HepG2 (cell line): ENCODE measurements around the gene OCLN. TPM values are rescaled to one million over a fixed set of nuclear protein-coding genes. Genes with fewer than 3 reads are reported as not detected.

Experiments used
- HDAC2 ChIP-seq: sonication (generic); formaldehyde crosslinking; IDR thresholded peaks from 2 replicates; pipeline ENCODE4 v1.4.0; 2020; ENCODE audit warnings: missing genetic modification reagents
- IRF2 ChIP-seq: IDR thresholded peaks from 2 replicates; pipeline ENCODE4 v1.6.1; 2018; ENCODE audit warnings: missing genetic modification reagents, missing compliant biosample characterization
- RARA ChIP-seq: IDR thresholded peaks from 2 replicates; pipeline ENCODE4 v1.6.1; 2016; ENCODE audit warnings: missing genetic modification reagents, missing compliant biosample characterization
- TAF1 ChIP-seq: sonication (generic); formaldehyde crosslinking; IDR thresholded peaks from 2 replicates; pipeline ENCODE4 v1.4.0; 2020; ENCODE audit warnings: missing genetic modification reagents
- ZMAT3 ChIP-seq: sonication (generic); formaldehyde crosslinking; conservative IDR thresholded peaks from 2 replicates; pipeline ENCODE4 v1.7.0; 2021; ENCODE audit warnings: missing genetic modification reagents
- ZNF124 ChIP-seq: sonication (generic); formaldehyde crosslinking; IDR thresholded peaks from 2 replicates; pipeline ENCODE4 v1.4.0; 2020; ENCODE audit warnings: missing genetic modification reagents
- ZNF17 ChIP-seq: sonication (generic); formaldehyde crosslinking; IDR thresholded peaks from 2 replicates; pipeline ENCODE4 v1.5.0; 2020; ENCODE audit warnings: mild to moderate bottlenecking, missing genetic modification reagents
- polyA plus RNA-seq, 8 experiments: library from polyadenylated mRNA; depleted of rRNA in 3 of 8; stranded (reverse) in 7 of 8; unstranded in 1 of 8; fragments of >200 nt; fragmentation: Illumina TruSeq in 4 of 8; extraction: Trizol in 4 of 8; gene quantifications; 2 replicates each; pipeline versions ENCODE4 v1.2.1 to v1.2.3, GENCODE V29; 2011 to 2016; ENCODE audit warnings: low read depth in 4 of 8, missing spikeins in 1 of 8, mixed read lengths in 1 of 8; ENCODE audit not compliant: insufficient read depth in 1 of 8
- total RNA-seq, 5 experiments: library from RNA; depleted of rRNA; stranded (reverse); fragments of >200 nt; fragmentation: Illumina TruSeq; extraction: Trizol; gene quantifications; 2 replicates each; pipeline ENCODE4 v1.2.3, GENCODE V29; 2016; ENCODE audit warnings: low read depth in 1 of 5
- TF ChIP-seq, protein P1 (sequence below): sonication (generic); formaldehyde crosslinking; conservative IDR thresholded peaks from 2 replicates; pipeline ENCODE4 v1.4.0; 2020; ENCODE audit warnings: mild to moderate bottlenecking, missing genetic modification reagents, moderate library complexity
- TF ChIP-seq, protein P2 (sequence below), 2 experiments: sonication (generic) in 1 of 2; formaldehyde crosslinking in 1 of 2; IDR thresholded peaks; 2 replicates each; pipeline versions ENCODE4 v1.4.0 to v1.6.1; 2018 to 2020; ENCODE audit warnings: missing genetic modification reagents in 2 of 2, borderline replicate concordance in 1 of 2, low read depth in 1 of 2, mild to moderate bottlenecking in 1 of 2, missing biosample characterization in 1 of 2
- TF ChIP-seq, protein P3 (sequence below): fragments of 450-650 bp; IDR thresholded peaks from 2 replicates; pipeline ENCODE4 v1.6.1; 2017
- TF ChIP-seq, protein P4 (sequence below): IDR thresholded peaks from 2 replicates; pipeline ENCODE4 v1.4.0; 2020; ENCODE audit warnings: mild to moderate bottlenecking, missing genetic modification reagents
- TF ChIP-seq, protein P5 (sequence below): IDR thresholded peaks from 2 replicates; pipeline ENCODE4 v1.6.1; 2016
- TF ChIP-seq, protein P6 (sequence below): sonication (generic); formaldehyde crosslinking; IDR thresholded peaks from 2 replicates; pipeline ENCODE4 v1.5.1; 2020; ENCODE audit warnings: missing genetic modification reagents, mild to moderate bottlenecking, borderline replicate concordance
- TF ChIP-seq, protein P7 (sequence below): IDR thresholded peaks from 2 replicates; pipeline ENCODE4 v1.6.1; 2016; ENCODE audit warnings: mild to moderate bottlenecking, missing biosample characterization, missing genetic modification reagents

The OCLN gene
- total and polyA plus RNA-seq, 2 of the 13 experiments (the other 11 are each of a cell fraction or from before 2014, with no cell fraction given) = 24.1 to 34.8 TPM

DNA sequence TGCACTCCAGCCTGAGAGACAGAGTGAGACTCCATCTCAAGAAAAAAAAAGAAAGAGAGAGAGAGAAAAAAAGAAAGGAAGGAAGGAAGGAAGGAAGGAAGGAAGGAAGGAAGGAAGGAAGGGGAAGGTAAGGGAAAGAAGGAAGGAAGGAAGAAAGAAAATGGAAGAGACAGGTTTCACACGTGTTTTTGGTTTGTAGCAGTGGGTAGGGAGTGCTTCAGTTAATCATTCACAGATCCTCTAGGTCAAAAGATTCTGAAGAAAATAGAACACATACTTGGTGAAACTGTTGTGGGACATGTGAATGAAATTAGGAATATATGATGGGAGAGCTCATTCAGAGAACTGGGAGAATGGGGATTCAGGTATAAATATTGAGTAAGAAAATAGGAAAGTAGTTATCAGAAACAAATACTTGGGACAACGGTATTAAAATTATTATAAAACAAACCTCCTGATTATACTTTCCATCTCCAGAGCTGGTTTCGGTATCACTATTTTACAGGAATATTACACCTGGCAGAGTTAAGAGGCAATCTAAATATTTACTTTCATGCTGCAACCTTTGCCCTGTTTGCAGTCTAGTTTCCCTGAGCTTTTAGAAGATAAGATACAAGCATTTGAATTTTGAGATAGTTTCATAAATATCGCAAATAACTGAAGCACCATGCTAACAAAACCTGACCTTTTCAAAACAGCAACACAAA, 40.5 kb upstream of the OCLN start (continued):
- TF ChIP-seq, protein P1, sequence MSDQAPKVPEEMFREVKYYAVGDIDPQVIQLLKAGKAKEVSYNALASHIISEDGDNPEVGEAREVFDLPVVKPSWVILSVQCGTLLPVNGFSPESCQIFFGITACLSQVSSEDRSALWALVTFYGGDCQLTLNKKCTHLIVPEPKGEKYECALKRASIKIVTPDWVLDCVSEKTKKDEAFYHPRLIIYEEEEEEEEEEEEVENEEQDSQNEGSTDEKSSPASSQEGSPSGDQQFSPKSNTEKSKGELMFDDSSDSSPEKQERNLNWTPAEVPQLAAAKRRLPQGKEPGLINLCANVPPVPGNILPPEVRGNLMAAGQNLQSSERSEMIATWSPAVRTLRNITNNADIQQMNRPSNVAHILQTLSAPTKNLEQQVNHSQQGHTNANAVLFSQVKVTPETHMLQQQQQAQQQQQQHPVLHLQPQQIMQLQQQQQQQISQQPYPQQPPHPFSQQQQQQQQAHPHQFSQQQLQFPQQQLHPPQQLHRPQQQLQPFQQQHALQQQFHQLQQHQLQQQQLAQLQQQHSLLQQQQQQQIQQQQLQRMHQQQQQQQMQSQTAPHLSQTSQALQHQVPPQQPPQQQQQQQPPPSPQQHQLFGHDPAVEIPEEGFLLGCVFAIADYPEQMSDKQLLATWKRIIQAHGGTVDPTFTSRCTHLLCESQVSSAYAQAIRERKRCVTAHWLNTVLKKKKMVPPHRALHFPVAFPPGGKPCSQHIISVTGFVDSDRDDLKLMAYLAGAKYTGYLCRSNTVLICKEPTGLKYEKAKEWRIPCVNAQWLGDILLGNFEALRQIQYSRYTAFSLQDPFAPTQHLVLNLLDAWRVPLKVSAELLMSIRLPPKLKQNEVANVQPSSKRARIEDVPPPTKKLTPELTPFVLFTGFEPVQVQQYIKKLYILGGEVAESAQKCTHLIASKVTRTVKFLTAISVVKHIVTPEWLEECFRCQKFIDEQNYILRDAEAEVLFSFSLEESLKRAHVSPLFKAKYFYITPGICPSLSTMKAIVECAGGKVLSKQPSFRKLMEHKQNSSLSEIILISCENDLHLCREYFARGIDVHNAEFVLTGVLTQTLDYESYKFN (CRISPR knock-in tag) = peak; percentile 96
- TF ChIP-seq, protein P2, sequence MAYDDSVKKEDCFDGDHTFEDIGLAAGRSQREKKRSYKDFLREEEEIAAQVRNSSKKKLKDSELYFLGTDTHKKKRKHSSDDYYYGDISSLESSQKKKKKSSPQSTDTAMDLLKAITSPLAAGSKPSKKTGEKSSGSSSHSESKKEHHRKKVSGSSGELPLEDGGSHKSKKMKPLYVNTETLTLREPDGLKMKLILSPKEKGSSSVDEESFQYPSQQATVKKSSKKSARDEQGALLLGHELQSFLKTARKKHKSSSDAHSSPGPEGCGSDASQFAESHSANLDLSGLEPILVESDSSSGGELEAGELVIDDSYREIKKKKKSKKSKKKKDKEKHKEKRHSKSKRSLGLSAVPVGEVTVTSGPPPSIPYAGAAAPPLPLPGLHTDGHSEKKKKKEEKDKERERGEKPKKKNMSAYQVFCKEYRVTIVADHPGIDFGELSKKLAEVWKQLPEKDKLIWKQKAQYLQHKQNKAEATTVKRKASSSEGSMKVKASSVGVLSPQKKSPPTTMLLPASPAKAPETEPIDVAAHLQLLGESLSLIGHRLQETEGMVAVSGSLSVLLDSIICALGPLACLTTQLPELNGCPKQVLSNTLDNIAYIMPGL (CRISPR knock-in tag; IDR thresholded peaks at IDR 0.05; ENCODE audit: borderline replicate concordance in 1 of 2, low read depth in 1 of 2) = no peak
- no peak for TF ChIP-seq ZNF17 (CRISPR knock-in tag)
- no peak for TF ChIP-seq ZMAT3 (CRISPR knock-in tag)
- TF ChIP-seq, protein P3, sequence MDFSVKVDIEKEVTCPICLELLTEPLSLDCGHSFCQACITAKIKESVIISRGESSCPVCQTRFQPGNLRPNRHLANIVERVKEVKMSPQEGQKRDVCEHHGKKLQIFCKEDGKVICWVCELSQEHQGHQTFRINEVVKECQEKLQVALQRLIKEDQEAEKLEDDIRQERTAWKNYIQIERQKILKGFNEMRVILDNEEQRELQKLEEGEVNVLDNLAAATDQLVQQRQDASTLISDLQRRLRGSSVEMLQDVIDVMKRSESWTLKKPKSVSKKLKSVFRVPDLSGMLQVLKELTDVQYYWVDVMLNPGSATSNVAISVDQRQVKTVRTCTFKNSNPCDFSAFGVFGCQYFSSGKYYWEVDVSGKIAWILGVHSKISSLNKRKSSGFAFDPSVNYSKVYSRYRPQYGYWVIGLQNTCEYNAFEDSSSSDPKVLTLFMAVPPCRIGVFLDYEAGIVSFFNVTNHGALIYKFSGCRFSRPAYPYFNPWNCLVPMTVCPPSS = no peak
- peak; percentile 70 for TF ChIP-seq RARA (CRISPR knock-in tag)
- TF ChIP-seq, protein P4, sequence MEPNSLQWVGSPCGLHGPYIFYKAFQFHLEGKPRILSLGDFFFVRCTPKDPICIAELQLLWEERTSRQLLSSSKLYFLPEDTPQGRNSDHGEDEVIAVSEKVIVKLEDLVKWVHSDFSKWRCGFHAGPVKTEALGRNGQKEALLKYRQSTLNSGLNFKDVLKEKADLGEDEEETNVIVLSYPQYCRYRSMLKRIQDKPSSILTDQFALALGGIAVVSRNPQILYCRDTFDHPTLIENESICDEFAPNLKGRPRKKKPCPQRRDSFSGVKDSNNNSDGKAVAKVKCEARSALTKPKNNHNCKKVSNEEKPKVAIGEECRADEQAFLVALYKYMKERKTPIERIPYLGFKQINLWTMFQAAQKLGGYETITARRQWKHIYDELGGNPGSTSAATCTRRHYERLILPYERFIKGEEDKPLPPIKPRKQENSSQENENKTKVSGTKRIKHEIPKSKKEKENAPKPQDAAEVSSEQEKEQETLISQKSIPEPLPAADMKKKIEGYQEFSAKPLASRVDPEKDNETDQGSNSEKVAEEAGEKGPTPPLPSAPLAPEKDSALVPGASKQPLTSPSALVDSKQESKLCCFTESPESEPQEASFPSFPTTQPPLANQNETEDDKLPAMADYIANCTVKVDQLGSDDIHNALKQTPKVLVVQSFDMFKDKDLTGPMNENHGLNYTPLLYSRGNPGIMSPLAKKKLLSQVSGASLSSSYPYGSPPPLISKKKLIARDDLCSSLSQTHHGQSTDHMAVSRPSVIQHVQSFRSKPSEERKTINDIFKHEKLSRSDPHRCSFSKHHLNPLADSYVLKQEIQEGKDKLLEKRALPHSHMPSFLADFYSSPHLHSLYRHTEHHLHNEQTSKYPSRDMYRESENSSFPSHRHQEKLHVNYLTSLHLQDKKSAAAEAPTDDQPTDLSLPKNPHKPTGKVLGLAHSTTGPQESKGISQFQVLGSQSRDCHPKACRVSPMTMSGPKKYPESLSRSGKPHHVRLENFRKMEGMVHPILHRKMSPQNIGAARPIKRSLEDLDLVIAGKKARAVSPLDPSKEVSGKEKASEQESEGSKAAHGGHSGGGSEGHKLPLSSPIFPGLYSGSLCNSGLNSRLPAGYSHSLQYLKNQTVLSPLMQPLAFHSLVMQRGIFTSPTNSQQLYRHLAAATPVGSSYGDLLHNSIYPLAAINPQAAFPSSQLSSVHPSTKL (CRISPR knock-in tag) = peak; percentile 82
- TF ChIP-seq HDAC2 (CRISPR knock-in tag) = peak; percentile 82
- TF ChIP-seq, protein P5, sequence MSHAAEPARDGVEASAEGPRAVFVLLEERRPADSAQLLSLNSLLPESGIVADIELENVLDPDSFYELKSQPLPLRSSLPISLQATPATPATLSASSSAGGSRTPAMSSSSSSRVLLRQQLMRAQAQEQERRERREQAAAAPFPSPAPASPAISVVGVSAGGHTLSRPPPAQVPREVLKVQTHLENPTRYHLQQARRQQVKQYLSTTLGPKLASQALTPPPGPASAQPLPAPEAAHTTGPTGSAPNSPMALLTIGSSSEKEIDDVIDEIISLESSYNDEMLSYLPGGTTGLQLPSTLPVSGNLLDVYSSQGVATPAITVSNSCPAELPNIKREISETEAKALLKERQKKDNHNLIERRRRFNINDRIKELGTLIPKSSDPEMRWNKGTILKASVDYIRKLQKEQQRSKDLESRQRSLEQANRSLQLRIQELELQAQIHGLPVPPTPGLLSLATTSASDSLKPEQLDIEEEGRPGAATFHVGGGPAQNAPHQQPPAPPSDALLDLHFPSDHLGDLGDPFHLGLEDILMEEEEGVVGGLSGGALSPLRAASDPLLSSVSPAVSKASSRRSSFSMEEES (CRISPR knock-in tag) = peak; percentile 46; the same call in 1 of the 2 replicates
- TF ChIP-seq, protein P6, sequence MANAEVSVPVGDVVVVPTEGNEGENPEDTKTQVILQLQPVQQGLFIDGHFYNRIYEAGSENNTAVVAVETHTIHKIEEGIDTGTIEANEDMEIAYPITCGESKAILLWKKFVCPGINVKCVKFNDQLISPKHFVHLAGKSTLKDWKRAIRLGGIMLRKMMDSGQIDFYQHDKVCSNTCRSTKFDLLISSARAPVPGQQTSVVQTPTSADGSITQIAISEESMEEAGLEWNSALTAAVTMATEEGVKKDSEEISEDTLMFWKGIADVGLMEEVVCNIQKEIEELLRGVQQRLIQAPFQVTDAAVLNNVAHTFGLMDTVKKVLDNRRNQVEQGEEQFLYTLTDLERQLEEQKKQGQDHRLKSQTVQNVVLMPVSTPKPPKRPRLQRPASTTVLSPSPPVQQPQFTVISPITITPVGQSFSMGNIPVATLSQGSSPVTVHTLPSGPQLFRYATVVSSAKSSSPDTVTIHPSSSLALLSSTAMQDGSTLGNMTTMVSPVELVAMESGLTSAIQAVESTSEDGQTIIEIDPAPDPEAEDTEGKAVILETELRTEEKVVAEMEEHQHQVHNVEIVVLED (CRISPR knock-in tag) = no peak
- no peak for TF ChIP-seq IRF2
- no peak for TF ChIP-seq TAF1
- TF ChIP-seq, protein P7, sequence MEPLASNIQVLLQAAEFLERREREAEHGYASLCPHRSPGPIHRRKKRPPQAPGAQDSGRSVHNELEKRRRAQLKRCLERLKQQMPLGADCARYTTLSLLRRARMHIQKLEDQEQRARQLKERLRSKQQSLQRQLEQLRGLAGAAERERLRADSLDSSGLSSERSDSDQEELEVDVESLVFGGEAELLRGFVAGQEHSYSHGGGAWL = no peak
- TF ChIP-seq ZNF124 (CRISPR knock-in tag) = peak; percentile 32; the same call in 1 of the 2 replicates
